ENCODE measurements around the gene CCDC83.
"Not testable (repeated sequence)": the region's sequence is repeated elsewhere in the genome, so short reads cannot be mapped to it uniquely, and the experiment has no call there.

CCDC83 gene

GRCh38 chr11:85889108-85889507 lies 33.9 kb downstream of the CCDC83 start:
- no peak for DNase-seq (ENCODE audit: low spot score)

DNA sequence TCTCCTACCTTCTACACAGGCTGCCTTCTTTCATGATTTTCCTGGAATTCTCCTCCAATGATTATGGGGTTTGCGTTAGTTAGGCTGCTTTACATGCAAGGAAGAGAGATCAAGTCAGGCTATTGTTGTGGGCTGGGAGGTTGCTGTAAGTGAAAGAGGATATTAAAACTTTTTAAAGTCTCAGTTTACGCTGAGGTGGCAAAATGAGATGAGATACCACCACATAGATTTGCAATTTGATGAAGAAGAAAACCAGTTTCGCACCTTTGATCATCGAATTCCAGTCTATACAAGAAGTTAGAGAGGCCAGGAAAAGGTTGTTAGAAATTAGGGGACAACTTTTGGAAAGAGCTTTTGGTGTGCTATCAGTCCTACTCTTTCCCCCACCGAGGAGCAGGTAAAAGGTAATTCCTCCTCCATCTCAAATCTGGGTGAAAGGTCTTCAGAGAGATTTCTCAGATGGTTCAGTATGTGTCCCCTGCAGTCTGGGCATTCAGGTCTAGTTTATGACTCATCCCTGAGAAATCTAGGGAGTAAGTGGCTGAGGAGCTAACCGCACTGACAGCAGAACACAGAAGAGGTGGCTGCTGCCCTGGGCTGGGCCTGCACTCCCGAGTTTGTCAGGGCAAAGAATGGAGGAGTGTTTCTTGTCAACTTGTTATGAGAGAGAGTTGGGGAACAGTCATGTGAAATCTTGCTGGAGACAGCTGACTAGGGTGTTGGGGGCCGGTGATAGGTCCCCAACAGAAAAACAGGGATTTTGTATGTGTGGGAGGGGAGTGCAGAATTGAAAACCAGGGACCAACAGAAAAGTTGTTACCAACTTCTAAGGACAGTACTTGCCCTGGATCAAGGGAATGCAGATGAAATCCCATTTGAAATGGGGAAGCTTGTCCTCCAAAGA lies 34.7 kb downstream of the CCDC83 start:
- DNase-seq (ENCODE audit: low spot score), result no peak

- DNase-seq (ENCODE audit: low spot score), result no peak
These were observed 38.2 kb downstream of the CCDC83 start for GRCh38 chr11:85893395-85893794.

GRCh38 chr11:85896876-85897275 lies 41.7 kb downstream of the CCDC83 start:
- no peak for DNase-seq (ENCODE audit: low spot score)

GRCh38 chr11:85898456-85898855 lies 43.3 kb downstream of the CCDC83 start:
- no peak for DNase-seq (ENCODE audit: low spot score)

DNA sequence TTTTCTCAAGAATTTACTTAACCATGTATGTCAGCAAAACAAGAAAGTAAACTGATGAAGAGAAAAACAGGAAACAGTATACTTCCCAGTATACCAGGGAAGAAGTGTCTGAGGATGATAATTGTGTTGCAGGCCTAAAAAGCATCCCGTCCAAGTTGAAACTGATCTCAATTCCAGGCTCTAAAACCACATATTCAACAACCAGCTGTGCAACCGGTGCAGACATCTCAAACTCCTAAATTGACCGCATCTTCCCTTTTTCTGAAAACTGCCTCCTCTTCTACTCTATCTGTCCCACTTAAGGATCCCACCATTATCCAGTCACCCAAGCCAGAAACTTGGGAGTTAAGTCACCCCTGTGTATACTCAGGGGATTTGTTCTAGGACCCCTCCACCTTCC lies 47.2 kb downstream of the CCDC83 start:
- DNase-seq (ENCODE audit: low spot score), result no peak

DNA sequence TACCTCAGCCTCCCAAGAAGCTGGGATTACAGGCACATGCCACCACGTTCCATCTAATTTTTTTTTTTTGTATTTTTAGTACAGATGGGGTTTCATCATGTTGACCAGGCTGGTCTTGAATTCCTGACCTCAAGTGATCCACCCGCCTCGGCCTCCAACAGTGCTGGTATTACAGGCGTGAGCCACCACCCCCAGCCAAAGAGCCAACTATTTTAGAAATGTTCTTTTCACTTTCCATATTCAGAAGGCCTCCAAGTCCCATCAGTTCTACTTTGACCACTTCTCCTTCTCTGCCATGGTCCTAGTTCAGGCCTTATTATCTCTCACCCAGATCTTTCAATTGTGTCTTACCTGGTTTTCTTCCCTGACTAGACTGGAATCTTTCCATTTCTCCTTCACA lies 48.2 kb downstream of the CCDC83 start:
- DNase-seq (ENCODE audit: low spot score), result no peak

DNA sequence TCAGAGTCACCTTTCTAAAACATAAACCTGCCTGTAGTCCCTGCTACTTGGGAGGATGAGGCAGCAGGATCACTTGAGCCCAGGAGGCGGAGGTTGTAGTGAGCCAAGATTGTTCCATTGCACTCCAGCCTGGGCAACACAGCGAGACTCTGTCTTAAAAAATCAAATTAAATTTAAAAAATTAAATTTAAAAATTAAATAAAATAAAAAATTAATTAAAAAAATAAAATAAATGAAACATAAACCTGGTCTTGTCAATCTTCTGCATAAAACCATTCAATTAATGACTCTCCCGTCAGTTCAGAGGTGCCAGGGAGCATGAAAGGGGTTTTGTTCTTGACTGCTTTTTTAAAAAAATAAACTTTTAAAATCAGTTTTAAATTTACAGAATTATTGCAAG lies 48.6 kb downstream of the CCDC83 start:
- DNase-seq (ENCODE audit: low spot score), result no peak

DNA sequence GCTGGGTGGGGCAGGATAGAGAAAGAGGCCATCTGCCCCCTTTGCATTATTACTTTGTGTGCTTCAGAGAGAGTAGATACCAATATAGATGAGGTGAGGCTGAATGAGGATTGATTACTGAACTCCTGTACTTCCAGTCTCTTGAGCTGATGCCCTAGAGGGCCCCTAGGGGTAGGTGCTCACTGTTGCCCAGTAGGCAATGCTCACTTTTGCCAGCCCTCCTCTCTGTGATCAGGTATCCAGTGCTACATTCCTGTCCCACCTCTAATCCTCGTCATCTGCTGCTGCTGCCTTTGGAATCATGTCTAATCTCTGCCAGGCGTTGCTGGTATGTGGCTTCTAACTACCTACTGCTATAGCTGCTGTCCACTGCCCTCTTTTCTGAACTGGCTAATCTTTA lies 57.2 kb downstream of the CCDC83 start:
- DNase-seq (ENCODE audit: low spot score), result no peak

DNA sequence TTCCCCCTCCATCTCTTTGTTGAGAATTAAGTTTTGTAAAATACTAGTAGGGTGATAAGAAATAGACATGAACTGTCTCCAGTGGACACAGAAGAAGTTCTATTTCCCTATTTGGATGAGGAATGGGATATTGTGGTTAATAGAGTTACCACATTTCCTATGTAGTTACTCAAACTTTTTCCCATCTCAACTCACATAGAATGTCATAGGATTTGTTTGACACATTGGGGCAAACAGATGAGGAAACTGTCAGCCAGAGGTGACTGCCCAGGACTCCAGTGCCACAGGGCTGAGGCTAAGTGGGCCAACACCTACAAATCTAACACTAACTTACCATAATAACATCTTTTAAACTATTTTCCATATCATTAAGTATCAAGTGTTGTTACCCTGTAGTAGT lies 58.3 kb downstream of the CCDC83 start:
- DNase-seq (ENCODE audit: low spot score), result no peak

DNA sequence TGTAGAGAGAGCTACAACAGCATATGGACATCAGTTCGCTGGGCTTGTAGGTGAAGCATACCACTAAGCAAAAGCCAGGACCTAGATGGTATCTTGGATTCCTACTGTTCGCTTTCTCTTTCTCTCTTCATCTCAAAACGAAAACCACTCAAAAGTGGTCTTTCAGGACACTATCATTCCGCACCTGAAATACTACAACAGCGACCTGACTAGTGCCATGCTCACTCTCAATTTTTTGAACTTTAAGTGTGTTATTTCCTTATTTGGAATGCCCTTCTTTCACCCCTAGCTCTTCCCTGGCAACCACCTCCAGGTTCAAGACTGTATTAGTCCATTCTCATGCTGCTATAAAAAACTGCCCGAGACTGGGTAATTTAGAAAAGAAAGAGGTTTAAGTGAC lies 59.2 kb downstream of the CCDC83 start:
- DNase-seq (ENCODE audit: low spot score), result no peak

DNA sequence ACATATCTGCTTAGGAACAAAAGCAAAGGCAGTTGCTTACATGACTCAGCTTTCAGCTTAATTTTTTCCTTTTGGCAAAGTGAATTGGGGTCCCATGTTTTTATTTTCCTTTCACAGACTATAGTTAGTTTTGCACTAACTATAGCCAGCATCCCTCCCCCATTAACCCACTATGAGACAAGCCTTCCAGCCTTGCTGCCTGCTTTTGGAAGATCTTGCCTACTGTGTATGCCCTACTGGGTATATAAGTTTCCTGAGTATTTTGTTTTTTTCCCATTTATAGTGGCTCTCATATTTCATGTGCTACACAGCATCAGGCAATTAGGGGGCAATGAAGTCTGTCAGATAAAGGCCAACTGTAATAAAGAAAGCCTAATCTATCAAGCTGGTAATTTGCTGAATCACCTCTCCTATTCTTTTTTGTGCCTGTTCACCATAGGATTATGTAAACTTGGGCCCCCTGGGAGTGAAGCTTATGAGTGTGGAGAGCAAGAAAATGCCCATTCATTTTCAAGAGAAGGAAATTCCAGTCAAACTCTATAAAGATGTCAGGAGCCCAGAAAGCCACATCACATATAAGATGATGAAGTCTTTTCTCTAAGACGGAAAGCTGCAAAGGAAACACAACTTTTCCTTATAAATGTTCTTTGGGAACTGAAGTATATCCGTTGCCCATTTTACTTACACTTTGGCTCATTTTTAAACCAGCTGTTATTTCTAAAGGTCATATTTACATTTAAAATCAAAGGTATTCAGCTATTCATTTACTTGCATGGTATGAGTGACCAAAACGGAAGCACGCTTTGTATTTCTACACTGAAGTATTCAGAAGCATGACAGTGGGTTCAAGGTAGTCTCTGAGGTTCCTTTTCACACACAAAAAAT lies 64.0 kb downstream of the CCDC83 start:
- DNase-seq (ENCODE audit: low spot score), result no peak

GRCh38 chr11:85922367-85922766 lies 67.2 kb downstream of the CCDC83 start:
- DNase-seq (ENCODE audit: low spot score), result no peak

DNA sequence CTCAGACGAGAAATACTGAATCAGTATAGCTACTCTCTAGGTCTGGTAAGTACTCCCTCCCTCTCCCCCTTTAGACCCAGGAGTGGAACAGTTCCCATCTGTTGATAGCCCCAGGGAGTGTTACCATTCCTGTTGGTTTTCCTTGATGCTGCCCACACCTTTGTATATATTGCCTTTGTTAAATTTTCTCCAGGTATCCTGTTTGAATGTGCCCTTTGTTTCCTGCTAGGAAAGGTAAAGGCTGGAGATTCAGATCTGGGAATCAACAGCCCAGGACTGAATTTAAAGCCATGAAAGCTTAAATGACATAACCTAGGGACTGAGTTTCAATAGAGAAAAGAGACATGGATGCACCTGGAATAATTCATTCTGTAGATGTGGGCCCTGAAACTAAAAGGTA lies 68.3 kb downstream of the CCDC83 start:
- no peak for DNase-seq (ENCODE audit: low spot score)

- DNase-seq (ENCODE audit: low spot score), result not testable (repeated sequence)
These were observed 71.6 kb downstream of the CCDC83 start for GRCh38 chr11:85926653-85927214.

DNA sequence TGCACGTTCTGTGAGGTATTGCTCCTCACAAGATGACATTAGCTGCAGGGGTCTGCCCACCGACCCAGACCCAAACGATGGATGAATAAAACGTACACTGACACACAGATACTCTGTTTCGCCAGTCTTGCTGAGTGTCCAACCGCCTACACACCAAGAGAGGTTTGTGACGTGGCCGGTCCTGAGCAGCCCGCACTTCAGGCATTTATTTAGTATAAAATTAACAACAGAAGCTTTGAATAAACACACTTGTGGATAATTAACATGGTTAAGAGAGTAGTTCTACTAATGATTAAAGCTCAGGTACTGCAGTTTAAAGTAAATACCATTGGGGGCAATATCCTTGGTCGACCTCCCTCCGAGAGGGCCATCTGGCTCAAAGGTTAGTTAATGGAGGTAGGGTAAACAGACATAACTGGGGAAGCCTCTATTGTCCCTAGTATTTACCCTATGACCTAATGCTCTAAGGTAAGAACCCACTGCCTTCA lies 75.7 kb downstream of the CCDC83 start:
- DNase-seq (ENCODE audit: low spot score), result no peak

GRCh38 chr11:85934596-85935169 lies 79.5 kb downstream of the CCDC83 start:
- DNase-seq (ENCODE audit: low spot score), result no peak

- no peak for DNase-seq (ENCODE audit: low spot score)
These were observed 80.6 kb downstream of the CCDC83 start for GRCh38 chr11:85935751-85936150.

DNA sequence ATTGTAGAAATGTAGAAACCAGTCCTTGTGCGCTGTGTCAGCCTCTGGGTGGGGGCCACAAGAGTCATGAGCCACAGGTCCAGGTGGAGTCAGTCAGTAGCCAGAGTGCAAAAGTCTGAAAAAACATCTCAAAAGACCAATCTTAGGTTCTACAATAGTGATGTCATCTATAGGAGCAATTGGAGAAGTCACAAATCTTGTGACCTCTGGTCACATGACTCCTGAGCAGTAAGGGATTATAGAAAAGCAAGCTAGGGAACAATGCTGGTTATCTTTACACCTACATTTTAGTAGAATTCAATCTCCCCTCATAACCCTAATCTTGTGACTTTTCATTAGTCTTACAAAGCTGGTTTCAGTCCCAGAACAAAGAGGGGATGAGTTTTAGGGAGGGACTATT lies 82.7 kb downstream of the CCDC83 start:
- no peak for DNase-seq (ENCODE audit: low spot score)

DNA sequence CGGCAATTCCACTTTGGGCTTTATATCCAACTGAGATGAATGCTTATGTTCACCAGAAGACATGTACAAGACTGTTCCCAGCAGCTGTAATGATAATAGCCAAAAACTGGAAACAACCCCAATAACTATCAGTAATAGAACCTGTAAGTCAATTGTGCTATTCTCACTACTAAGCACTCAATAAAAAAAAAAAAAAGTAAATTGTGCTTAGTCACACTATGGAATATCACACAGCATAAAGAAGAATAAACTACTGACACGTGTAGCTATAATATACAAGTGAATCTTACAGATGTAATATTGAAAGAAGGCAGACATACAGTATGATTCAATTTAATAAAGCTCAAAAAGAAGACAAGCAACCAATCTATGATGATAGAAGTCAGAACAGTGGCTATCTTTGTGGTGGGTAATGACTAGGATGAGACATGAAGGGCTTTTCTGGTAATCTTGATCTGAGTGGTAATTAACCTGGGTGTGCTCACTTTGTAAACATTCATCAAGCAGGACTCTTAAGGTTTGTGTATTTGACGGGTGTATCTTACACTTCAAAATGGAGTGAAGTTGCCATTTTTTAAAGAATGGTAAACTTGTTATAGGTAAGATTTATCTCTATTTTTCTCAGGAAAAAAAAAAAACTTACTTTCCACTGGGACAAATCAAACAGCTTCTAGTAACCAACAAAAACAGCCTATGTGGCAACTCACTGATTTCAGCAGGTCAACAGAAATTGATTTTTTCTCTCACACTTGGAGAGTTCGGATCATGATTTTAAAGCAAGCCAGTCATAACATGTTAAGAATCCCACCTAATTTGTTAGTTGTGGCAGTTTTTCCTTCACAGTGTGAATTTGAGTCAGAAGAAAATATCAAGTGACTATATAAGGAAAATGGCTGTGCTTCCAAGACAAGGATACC lies 84.2 kb downstream of the CCDC83 start:
- no peak for DNase-seq (ENCODE audit: low spot score)

DNA sequence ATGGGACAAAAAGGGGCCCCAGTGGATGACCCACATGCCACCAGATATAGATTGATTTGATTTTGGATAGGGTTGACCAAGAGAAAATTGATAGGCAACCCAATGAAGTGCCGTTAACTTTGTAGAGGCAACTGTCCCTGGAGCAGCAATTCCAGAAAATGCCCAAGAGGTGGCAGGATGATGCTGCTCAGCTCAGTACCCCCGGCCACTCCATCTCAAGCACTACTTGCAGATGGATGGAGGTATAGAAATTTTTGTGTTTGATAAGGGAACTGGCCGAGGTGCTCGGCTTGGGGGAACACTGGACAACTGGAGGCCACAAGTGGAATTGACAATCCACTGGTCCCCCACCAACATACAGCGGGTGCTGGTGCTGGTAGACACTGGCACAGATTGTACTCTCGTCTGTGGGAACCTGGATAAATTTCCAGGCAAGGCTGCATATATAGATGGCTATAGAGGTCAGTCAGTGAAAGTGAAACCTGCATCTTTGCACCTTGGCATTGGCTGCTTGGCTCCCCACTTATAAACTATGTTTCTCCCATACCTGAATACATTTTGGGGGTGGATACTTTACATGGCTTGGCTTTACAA lies 86.3 kb downstream of the CCDC83 start:
- DNase-seq (ENCODE audit: low spot score), result peak; percentile 57

All from NAMALWA (cell line).